Ovary (tissue), 9 donors: ENCODE measurements around the gene TCL1B. TPM values are rescaled to one million over a fixed set of nuclear protein-coding genes. Genes with fewer than 3 reads are reported as not detected.

Experiments
- DNase-seq, 5 donors: peaks; one replicate each; pipeline ENCODE4 v3.0.0-alpha.2; 2019 to 2020
- H3K27ac ChIP-seq, 2 donors: fragments of 200-600 bp; one replicate each; pipeline versions ENCODE4 v1.5.1 to v1.8.0; 2019 to 2022
- H3K27me3 ChIP-seq: fragments of 200-600 bp; one replicate; pipeline ENCODE4 v1.8.0; 2022
- H3K36me3 ChIP-seq: fragments of 200-600 bp; sonication (generic); one replicate; pipeline ENCODE4 v1.5.1; 2019
- H3K4me1 ChIP-seq: one replicate; pipeline ENCODE4 v1.8.1; 2013; ENCODE audit warnings: mild to moderate bottlenecking, moderate library complexity; ENCODE audit not compliant: insufficient read depth
- H3K4me3 ChIP-seq: fragments of 200-600 bp; sonication (generic); one replicate; pipeline ENCODE4 v1.5.1; 2017
- H3K9me3 ChIP-seq, 2 donors: fragments of 200-600 bp in 1 of 2; sonication (generic) in 1 of 2; one replicate each; pipeline versions ENCODE4 v1.5.1 to v1.8.1; 2013 to 2019; ENCODE audit warnings: mild to moderate bottlenecking in 1 of 2, moderate library complexity in 1 of 2
- EP300 ChIP-seq: sonication (generic); formaldehyde crosslinking; IDR thresholded peaks from one replicate; pipeline ENCODE4 v1.6.1; 2017; ENCODE audit warnings: antibody characterized with exemption
- POLR2A ChIP-seq: fragments of 450-650 bp; IDR thresholded peaks from one replicate; pipeline ENCODE4 v1.6.1; 2017; ENCODE audit warnings: antibody characterized with exemption, mild to moderate bottlenecking, moderate library complexity
- WGBS, 3 donors: extraction: QIAGEN DNeasy Blood & Tissue Kit in 1 of 3; methylation state at CpG; one replicate each; pipeline versions ENCODE4 v1.1.5 to v1.1.7; 2013 to 2017; 5-methylcytosine and 5-hydroxymethylcytosine counted together
- intact Hi-C, 4 donors: fragments of 100-400 bp; cut with DNase I; formaldehyde crosslinking; loops; one replicate each; pipeline versions ENCODE4 v1.11.0 to v1.15.1; 2022 to 2023
- polyA plus RNA-seq, 2 donors: library from polyadenylated mRNA; stranded (reverse); fragments of 200-250 nt in 1 of 2; fragments of 350-450 nt in 1 of 2; fragmentation: Illumina TruSeq in 1 of 2; extraction: RNeasy Lipid Tissue Mini Kit (QIAGEN cat#74804) in 1 of 2; gene quantifications; one replicate each; pipeline ENCODE4 v1.2.3, GENCODE V29; 2013 to 2014
- total RNA-seq, 7 donors: library from RNA; depleted of rRNA in 2 of 7; stranded (reverse); fragments of >200 nt in 2 of 7; fragmentation: NEBNext Ultra II Directional in 3 of 7; extraction: Animal tissue kit (Norgen Biotek cat#: 25700) in 3 of 7; gene quantifications; one replicate each; pipeline versions ENCODE4 v1.1.0 to v1.2.4, GENCODE V29; 2016 to 2023
- TF ChIP-seq, protein P1 (sequence below), 3 donors: fragments of 450-650 bp in 2 of 3; fragments of 200-600 bp in 1 of 3; IDR thresholded peaks; one replicate each; pipeline versions ENCODE4 v1.5.1 to v1.8.0; 2016 to 2022; ENCODE audit warnings: antibody characterized with exemption in 3 of 3, mild to moderate bottlenecking in 1 of 3
- donor health status: DM: no; HTN: no; CAD: no; lungs with moderate emphysema.
- donor health status: DM: no; HTN: no; CAD: no.
- donor health status: Bipolar disorder and iron deficiency.
- donor health status: DM: yes; HTN: yes; CAD: no.
- donor health status: DM: no; HTN: no; CAD: no.
- donor health status: DM: yes; HTN: yes; CAD: no.

The TCL1B gene
- total and polyA plus RNA-seq, 9 donors: 0.07 TPM; not detected in 8

DNA sequence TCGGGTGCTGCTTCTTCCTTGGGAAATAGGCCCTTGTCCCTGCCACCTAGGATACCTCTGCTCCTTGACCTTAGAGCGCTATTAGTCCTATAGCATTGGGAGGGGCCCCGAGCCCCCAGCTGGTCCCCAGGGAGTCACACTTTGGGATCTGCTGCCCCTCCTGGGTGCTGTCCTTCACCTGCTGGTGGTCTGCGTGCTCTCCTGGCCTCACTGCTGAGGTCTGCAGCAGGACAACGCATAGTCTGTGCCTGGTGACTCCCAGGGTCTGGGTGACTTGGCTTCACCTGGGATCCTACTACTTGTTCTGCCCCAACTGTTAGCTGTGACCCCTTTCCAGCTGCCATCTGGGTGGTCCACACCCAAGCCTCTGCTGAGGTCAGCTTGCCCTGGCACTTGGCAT lies 8.8 kb downstream of the TCL1B start:
- H3K9me3 ChIP-seq: no peaks in the 10 kb centered on the region
- no peak overlapping the region for H3K27ac ChIP-seq
- no peak overlapping the region for H3K4me3 ChIP-seq
- no peaks in the 10 kb centered on the region for H3K4me1 ChIP-seq
- no peaks in the 10 kb centered on the region for H3K36me3 ChIP-seq
- 66 to 80% (median 68%) methylated on average over 5 of the region's 5 CpGs for WGBS, 3 donors
- no peaks in the 10 kb centered on the region for H3K27me3 ChIP-seq
- intact Hi-C loops: loop anchor here in 1 of 4 donors (10.0 kb wide), 1 partner anchor 130 kb away; no protein-coding TSS in a partner anchor
- TF ChIP-seq EP300: no peak
- TF ChIP-seq, protein P1, sequence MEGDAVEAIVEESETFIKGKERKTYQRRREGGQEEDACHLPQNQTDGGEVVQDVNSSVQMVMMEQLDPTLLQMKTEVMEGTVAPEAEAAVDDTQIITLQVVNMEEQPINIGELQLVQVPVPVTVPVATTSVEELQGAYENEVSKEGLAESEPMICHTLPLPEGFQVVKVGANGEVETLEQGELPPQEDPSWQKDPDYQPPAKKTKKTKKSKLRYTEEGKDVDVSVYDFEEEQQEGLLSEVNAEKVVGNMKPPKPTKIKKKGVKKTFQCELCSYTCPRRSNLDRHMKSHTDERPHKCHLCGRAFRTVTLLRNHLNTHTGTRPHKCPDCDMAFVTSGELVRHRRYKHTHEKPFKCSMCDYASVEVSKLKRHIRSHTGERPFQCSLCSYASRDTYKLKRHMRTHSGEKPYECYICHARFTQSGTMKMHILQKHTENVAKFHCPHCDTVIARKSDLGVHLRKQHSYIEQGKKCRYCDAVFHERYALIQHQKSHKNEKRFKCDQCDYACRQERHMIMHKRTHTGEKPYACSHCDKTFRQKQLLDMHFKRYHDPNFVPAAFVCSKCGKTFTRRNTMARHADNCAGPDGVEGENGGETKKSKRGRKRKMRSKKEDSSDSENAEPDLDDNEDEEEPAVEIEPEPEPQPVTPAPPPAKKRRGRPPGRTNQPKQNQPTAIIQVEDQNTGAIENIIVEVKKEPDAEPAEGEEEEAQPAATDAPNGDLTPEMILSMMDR (IDR thresholded peaks at IDR 0.05): no peak
- no peak for TF ChIP-seq POLR2A
- no peak for DNase-seq

DNA sequence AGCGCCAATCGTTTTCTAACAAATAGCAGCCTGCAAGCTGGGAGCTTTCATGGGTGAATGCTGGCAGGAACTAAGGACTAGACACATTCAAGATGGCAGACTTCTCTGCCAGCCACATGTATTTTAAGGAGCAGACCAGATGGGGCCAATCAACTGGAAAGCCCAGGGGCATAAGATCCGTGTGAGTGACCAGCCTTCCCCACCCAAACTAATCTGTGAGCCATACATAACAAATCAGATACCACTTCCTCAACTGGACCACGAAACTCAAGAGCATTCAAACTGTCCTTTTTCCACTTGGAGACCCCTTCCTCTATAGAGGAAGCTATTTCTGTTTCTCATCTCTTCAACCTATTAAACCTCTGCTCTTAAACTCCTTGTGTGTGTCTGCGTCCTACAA lies 9.7 kb downstream of the TCL1B start:
- no peak overlapping the region for H3K4me3 ChIP-seq
- H3K27me3 ChIP-seq: no peaks in the 10 kb centered on the region
- TF ChIP-seq POLR2A (no peak), EP300 (no peak)
- TF ChIP-seq, protein P1 (IDR thresholded peaks at IDR 0.05): no peak
- no peak overlapping the region for H3K27ac ChIP-seq
- intact Hi-C loops: loop anchor here in 1 of 4 donors (10.0 kb wide), 1 partner anchor 131 kb away; no protein-coding TSS in a partner anchor
- 87 to 91% (median 87%) methylated on average over 5 of the region's 5 CpGs for WGBS, 3 donors
- no peaks in the 10 kb centered on the region for H3K9me3 ChIP-seq
- H3K36me3 ChIP-seq: no peaks in the 10 kb centered on the region
- no peaks in the 10 kb centered on the region for H3K4me1 ChIP-seq
- DNase-seq: no peak

- no peak for DNase-seq
These were observed 10.5 kb downstream of the TCL1B start for GRCh38 chr14:95696741-95697140.

GRCh38 chr14:95697764-95698163 lies 11.5 kb downstream of the TCL1B start:
- no peaks in the 10 kb centered on the region for H3K9me3 ChIP-seq
- TF ChIP-seq POLR2A (no peak), EP300 (no peak)
- TF ChIP-seq, protein P1 (IDR thresholded peaks at IDR 0.05): no peak
- intact Hi-C loops: loop anchor here in 1 of 4 donors (10.0 kb wide), 1 partner anchor 133 kb away; no protein-coding TSS in a partner anchor
- no peaks in the 10 kb centered on the region for H3K36me3 ChIP-seq
- no peak for DNase-seq
- 61 to 65% (median 61%) methylated on average over 7 of the region's 7 CpGs for WGBS, 3 donors
- no peaks in the 10 kb centered on the region for H3K27me3 ChIP-seq
- H3K4me3 ChIP-seq: no peak overlapping the region
- no peaks in the 10 kb centered on the region for H3K4me1 ChIP-seq
- H3K27ac ChIP-seq: no peak overlapping the region

More at GRCh38 chr14:95696741-95697140, 10.5 kb downstream of the TCL1B start:
- H3K4me3 ChIP-seq: no peak overlapping the region
- intact Hi-C loops: loop anchor here in 1 of 4 donors (10.0 kb wide), 1 partner anchor 132 kb away; no protein-coding TSS in a partner anchor
- no peak overlapping the region for H3K27ac ChIP-seq
- H3K9me3 ChIP-seq: no peaks in the 10 kb centered on the region
- WGBS, 3 donors: 77 to 87% (median 78%) methylated on average over 15 of the region's 15 CpGs
- no peaks in the 10 kb centered on the region for H3K36me3 ChIP-seq
- no peaks in the 10 kb centered on the region for H3K4me1 ChIP-seq
- TF ChIP-seq POLR2A: no peak
- TF ChIP-seq EP300: no peak
- TF ChIP-seq, protein P1 (IDR thresholded peaks at IDR 0.05): no peak
- no peaks in the 10 kb centered on the region for H3K27me3 ChIP-seq
